Kidney capillary endothelial cell (primary cell): ENCODE measurements around the gene DISP3.
"Not testable (repeated sequence)": the region's sequence is repeated elsewhere in the genome, so short reads cannot be mapped to it uniquely, and the experiment has no call there.

Experiments
- DNase-seq: peaks from one replicate; pipeline ENCODE4 v3.0.0-alpha.2; 2018; ENCODE audit warnings: low spot score

Gene DISP3

DNA sequence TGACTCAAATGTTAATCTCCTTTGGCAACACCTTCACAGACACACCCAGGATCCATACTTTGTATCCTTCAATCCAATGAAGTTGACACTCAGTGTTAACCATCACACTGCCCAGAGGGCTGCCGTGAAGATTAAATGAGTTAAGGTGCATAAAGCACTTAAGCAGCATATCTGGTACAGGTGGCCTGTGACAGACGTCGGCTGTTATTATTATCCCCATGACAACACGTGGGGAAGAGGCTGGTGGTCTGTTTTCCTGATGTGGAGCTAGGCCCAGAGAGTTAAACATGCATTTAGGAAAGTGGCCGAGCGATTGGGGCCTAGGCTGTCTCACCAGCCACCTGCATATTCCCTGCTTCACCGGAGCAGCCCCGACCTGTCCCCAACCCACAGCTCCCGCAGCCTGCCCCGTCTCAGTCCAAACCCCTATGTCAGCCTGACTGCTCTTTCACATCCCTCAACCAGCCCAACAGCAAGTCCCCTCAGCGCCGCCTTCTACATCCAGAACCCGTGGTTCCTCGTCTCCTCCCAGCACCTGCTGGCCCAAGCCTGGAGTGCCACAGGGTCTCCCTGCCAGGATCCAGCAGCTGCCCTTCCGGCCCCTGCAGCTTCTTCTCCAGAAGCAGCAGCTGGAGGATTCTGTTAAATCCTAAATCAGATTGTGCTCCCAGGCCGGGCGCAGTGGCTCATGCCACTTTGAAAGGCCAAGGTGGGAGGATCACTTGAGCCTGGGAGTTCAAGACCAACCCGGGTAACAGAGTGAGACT, 97.3 kb downstream of the DISP3 start:
- DNase-seq: no peak

DNA sequence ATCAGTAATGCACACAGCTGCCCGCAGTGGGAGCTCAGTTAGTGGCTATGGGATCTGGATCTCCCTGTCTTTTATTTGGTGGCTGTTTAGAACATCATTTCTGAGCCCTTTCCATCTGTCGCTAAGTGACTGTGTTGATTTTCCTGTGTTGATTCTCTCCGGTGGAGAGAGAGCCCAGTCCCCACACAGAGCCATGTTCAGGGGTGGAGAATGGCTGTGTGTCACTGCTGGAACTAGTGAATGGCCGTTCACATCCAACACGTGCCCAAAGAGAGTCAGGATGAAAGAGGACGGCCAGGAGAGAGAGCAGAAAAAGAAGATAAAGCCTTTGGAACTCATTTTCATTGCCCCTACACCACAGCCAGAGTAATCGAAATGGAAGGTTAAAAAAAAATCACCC, 99.0 kb downstream of the DISP3 start:
- DNase-seq: no peak

DNA sequence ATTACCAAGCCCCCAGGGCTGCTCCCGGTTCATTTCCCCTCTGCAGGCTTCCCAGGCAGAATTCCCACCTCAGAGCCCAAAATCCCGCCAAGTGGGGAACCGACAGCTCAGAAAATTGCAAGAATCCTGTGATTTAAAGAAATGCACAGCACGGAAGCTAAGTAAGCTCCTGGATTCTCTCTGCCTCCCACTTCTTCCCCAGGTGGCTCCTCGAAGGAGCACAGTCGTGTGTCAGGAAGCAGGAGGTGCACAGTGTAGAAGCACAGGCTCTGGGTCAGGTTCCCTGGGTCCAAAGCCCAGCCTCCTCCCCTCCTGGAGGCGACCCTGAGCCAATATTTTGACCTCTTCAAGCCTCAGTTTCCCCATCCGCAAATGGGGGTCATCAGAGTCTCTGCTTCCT, 100.6 kb downstream of the DISP3 start:
- DNase-seq: no peak

DNA sequence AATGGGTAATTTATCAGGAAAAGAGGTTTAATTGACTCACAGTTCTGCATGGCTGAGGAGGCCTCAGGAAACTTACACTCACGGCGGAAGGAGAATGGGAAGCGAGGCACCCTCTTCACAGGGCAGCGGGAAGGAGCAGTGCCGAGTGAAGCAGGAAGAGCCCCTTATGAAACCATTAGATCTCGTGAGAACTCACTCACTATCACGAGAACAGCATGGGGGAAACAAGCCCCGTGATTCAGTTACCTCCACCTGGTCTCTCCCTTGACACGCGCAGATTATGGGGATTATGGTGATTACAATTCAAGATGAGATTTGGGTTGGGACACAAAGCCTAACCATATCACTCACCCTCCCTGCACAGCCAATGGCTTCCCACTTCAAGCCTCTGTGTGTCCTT, 101.1 kb downstream of the DISP3 start:
- not testable (repeated sequence) for DNase-seq

DNA sequence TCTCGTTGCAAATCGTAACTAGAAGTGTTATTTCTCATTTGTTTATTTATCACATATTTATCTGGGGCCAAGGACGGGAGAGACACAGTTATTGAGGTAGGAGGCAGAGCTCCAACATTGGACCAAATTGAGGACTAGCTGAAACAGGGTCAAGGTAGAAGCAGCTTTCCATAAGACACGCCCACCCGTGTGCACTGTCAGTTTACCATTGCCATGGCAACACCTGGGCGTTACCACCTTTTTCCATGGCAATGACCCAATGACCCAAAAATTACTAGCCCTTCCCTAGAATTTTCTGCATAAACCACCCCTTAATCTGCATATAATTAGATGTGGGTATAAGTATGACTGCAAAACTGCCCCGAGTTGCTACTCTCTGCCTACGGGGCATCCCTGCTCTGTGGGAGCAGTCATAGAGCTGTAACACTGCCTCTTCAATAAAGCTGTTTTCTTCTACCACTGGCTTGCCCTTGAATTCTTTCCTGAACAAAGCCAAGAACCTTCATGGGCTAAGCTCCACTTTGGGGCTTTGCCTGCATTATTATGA, 102.6 kb downstream of the DISP3 start:
- DNase-seq: no peak

DNA sequence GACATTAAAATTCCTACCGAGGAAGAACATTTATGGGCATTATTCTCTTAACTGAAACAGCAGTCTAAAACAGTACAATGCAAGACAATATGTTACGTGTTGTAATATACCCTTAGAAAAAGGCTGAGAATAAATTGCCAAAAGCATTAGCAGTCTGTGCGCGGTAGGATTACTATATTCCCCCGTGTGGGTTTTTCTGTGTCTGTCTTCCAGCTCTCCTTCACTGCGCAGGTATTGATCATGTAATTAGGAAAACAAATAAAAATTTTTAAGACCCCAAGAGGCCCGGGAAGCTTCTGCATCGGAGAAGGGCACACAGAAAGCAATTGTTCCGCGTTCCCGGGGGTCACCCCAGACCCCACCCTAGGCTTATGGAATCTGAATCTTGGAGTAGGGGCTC, 106.4 kb downstream of the DISP3 start:
- no peak for DNase-seq
